ENCODE measurements around the gene TAF8. TPM values are rescaled to one million over a fixed set of nuclear protein-coding genes. Genes with fewer than 3 reads are reported as not detected.

Gene TAF8
- total and polyA plus RNA-seq, 12 donors, result 10.1 to 83.7 (median 22.9) TPM

DNA sequence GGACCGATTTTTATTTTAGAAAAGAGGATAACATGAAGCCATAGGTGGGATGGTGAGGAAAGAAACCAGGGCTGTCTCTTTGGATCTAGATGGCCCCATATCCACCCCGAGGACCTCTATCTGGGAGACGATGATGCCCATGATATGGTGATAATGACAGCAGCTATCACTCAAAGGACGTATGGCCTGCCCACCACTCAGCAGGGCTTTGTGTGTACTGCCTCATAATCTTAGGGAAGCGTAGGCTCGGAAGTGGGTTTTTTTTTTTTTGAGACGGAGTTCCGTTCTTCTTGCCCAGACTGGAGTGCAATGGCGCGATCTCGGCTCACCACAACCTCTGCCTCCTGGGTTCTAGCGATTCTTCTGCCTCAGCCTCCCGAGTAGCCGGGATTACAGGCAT lies 8.2 kb upstream of the TAF8 start:
- TF ChIP-seq, protein P1, sequence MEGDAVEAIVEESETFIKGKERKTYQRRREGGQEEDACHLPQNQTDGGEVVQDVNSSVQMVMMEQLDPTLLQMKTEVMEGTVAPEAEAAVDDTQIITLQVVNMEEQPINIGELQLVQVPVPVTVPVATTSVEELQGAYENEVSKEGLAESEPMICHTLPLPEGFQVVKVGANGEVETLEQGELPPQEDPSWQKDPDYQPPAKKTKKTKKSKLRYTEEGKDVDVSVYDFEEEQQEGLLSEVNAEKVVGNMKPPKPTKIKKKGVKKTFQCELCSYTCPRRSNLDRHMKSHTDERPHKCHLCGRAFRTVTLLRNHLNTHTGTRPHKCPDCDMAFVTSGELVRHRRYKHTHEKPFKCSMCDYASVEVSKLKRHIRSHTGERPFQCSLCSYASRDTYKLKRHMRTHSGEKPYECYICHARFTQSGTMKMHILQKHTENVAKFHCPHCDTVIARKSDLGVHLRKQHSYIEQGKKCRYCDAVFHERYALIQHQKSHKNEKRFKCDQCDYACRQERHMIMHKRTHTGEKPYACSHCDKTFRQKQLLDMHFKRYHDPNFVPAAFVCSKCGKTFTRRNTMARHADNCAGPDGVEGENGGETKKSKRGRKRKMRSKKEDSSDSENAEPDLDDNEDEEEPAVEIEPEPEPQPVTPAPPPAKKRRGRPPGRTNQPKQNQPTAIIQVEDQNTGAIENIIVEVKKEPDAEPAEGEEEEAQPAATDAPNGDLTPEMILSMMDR (IDR thresholded peaks at IDR 0.05), result no peak
- no peak for TF ChIP-seq POLR2A (IDR thresholded peaks at IDR 0.05)
- peaks cover 28 to 45% of the 10 kb centered on the region in 2 donors for H3K4me1 ChIP-seq (replicated peaks in 1 of 2)
- H3K27ac ChIP-seq, result peak overlapping the region in 2 of 5 donors; percentile 27 to 40

DNA sequence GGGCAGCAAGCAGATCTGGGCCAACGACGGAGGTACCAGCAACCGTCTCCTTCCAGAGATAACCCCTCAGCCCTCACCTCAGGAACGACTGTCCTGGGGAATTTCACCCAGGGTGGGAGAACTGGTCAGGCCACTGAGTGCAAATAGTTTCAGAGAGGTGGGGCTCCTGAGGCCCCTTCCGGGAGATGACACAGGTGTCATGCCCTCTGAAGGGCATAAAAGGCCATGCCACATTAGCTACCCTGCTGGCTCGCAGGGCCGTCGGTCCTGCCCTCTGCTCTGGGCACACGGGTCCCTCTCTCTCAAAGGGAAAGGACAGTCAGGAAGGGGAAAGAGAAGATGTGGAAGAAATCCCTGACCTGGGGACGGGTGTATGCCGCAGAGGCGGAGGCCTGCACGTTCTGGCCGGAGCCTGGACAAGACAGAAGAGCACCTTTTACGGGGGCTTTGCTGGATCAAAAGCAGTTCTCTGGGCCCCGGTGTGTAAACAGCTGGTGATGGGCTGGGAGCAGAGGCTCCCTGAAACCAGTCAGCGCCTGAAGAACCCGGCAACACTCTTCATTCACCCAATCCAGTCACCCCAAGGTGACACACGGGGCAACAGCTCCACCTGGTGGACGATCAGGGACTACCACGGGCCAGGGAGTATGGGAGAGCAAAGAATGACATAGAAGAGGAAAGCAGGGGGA lies 6.4 kb upstream of the TAF8 start:
- 25 to 31% (median 27%) methylated on average over 20 to 21 of the region's 21 CpGs for WGBS, 4 donors
- H3K4me1 ChIP-seq (replicated peaks in 1 of 2), result peaks cover 30 to 58% of the 10 kb centered on the region in 2 donors
- TF ChIP-seq, protein P1 (IDR thresholded peaks at IDR 0.05), result peak; percentile 95 to 99 (median 98)
- no peak for TF ChIP-seq POLR2A (IDR thresholded peaks at IDR 0.05)
- peak overlapping the region in 3 of 5 donors; percentile 55 to 89 (median 75) for H3K27ac ChIP-seq
- H3K9me3 ChIP-seq (replicated peaks in 1 of 3), result no peaks in the 10 kb centered on the region
- peak; percentile 87 to 95 (median 90) for DNase-seq
- no peaks in the 10 kb centered on the region for H3K36me3 ChIP-seq (replicated peaks in 1 of 2)
- H3K4me3 ChIP-seq, result peak overlapping the region in 1 of 4 donors; percentile 35
- intact Hi-C loops (cut with DNase I), result loop anchor here (5.0 kb wide), 4 partner anchors 107 to 262 kb away; partner anchors contain the start of gene PRICKLE4 (in 2 of the 2)
- H3K27me3 ChIP-seq, result no peaks in the 10 kb centered on the region

More for the DNA sequence above, 8.2 kb upstream of the TAF8 start:
- Histone ChIP-seq H3K36me3 (replicated peaks in 1 of 2) (no peaks in the 10 kb centered on the region), H3K4me3 (no peak overlapping the region), H3K27me3 (no peaks in the 10 kb centered on the region), H3K9me3 (replicated peaks in 1 of 3) (no peaks in the 10 kb centered on the region)
- intact Hi-C loops (cut with DNase I), result loop anchor here (5.0 kb wide), 4 partner anchors 105 to 260 kb away; partner anchors contain the start of gene PRICKLE4 (in 2 of the 2)
- 82 to 89% (median 85%) methylated on average over 14 of the region's 14 CpGs for WGBS, 4 donors
- no peak for DNase-seq

DNA sequence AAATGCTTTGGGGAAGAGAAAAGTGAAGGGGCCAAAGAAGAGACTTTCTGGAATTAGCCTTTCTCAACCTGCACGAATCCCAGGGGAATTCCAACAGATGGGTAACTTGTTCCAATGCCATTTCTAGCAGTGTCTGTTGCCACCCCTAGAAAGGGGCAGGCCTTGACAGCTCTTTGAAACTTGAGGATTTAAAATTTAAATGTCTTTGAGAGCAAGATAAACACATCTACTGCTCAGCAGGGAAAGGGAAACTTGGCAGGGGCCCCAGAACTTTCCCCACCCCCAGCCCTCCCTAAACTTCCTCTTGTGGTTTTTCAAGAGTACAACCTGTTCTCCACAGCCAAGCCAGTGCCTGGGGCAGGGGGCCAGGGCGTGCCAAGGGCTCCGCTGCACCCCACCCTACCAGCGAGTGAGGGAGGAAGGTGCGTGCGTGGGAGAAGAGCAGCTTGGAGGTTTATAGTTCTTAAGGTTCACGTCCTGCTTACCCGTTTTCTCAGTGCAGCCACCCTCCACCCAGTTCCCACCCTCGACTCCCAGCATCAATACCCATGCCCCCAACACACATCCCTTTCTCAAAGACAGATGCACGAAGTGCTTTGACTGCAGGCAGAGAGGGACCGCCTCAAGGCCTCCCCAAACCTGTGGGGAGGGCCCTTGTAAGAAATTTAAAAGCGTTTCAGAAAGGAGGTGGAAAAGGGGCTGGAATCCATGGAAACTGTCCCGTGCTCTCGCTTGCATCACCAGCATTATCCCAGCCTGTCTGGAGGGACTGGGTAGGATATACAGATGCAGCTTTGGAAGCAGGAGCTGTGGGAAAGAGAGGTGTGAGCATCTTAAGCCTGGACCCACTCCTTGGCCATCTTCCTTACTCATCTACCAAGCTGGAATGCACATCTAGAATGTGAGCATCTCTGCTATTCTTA lies 4.5 kb upstream of the TAF8 start:
- H3K9me3 ChIP-seq (replicated peaks in 1 of 3), result no peaks in the 10 kb centered on the region
- intact Hi-C loops (cut with DNase I), result no loop called here
- H3K27ac ChIP-seq, result peak overlapping the region; percentile 4 to 93 (median 75)
- peak overlapping the region in 1 of 4 donors; percentile 32 for H3K4me3 ChIP-seq
- no peaks in the 10 kb centered on the region for H3K36me3 ChIP-seq (replicated peaks in 1 of 2)
- peak; percentile 82 to 98 (median 90) for DNase-seq
- TF ChIP-seq, protein P1 (IDR thresholded peaks at IDR 0.05), result no peak
- TF ChIP-seq POLR2A (IDR thresholded peaks at IDR 0.05), result peak in 1 of 2 donors; percentile 31
- WGBS, 4 donors, result 7 to 13% (median 10%) methylated on average over 12 to 14 of the region's 14 CpGs
- no peaks in the 10 kb centered on the region for H3K27me3 ChIP-seq
- peaks cover 33 to 70% of the 10 kb centered on the region in 2 donors for H3K4me1 ChIP-seq (replicated peaks in 1 of 2)
